A549 treated with Mapracorat at 1 μM for 4 hours (cell line): ENCODE data around the gene DENND4C. TPM values are rescaled to one million over a fixed set of nuclear protein-coding genes. Genes with fewer than 3 reads are reported as not detected.

ENCODE experiments used
- total RNA-seq: library from RNA; stranded (reverse); fragments of 200-300 nt; extraction: Qiagen RNA extraction; gene quantifications from 5 replicates; pipeline ENCODE4 v1.2.3, GENCODE V29; 2022

DENND4C gene
- total RNA-seq, result 13.3 to 17.3 TPM (median 16.5 TPM) in 5 replicates

DNA sequence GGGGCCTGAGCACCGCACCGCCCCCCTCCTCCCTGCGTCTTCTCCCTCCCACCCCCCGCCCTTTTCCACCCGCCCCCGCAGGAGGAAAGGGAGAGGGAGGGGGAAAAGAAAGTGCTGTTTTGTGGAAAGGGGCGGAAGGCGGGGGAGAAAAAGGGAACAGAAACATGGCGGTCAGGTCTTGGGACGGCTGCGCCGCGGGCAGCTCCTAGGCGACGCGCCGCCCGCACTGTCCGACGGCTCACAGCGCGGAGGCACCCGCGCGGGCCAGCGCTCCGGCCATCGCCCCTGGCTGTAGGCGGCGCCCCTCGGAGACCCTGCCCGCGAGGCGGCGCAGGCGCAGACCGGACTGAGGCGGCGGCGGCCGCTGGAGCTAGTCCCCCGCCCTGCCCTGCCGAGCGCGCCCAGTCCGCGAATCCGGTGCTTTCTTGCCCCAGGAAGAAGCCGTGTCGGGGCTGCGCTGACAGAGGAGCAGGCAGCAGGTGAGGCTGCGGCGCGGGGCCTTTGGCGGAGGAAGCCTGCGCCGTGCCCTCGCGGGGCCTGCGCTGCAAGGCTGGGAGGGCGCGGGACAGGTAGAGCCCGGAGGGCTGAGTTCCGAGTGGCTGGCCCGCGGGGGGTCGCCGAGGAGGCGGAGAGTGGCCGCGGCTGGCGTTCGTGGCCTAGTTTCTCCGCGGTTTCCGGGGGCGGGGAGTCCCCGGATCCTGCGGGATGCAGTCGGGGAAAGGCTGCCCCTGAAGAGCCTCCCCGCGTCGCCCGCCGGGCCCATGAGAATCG lies at the start of gene DENND4C:
TSS of gene DENND4C (plus strand) at position 339 of the 771 bp plus-strand sequence. CDS start 45,482 bp downstream, outside the sequence.

DNA sequence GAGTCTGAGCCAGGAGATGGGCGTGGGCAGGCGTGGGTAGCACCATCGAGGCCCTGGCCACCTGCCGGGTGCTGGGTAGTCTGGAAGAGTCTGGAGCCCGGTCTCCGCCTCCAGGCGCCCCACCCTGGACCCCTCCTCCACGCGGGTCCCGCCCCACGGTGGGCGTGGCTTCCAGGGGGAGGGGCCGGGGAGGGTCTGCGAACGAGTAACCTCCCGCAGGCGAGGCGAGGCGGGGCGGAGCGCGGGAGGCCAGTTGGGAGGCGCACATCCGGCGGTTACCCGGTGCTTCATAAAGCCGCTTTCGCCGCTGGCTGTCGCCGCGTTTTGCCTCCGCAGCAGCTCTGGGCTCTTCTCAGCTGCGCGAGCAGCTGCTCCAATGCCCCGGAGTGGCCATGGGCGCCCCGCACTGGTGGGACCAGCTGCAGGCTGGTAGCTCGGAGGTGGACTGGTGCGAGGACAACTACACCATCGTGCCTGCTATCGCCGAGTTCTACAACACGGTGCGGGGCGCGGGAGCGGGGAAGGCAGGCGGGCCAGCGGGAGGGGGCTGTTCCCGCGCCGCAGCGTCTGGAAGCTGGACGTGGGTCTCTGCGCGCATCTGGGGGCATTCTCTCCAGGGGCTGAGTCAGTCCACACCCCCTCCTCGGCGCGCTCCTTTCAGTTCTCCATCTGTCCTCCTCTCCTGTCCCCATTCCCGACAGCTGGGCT lies 178.4 kb downstream of the DENND4C start, which contains the start of gene ACER2:
TSS of gene ACER2 (plus strand) at position 317 of the 708 bp plus-strand sequence. CDS start at position 393, 76 bp downstream.

Other genes starting within 250 kb of the DENND4C start
- gene SAXO1, start 197.5 kb upstream of the DENND4C start, total RNA-seq, result not detected in 5 replicates
- gene RRAGA, start 181.3 kb upstream of the DENND4C start, total RNA-seq, result 108 to 133 TPM (median 128 TPM) in 5 replicates
- gene HAUS6, start 127.8 kb upstream of the DENND4C start, total RNA-seq, result 19.7 to 27.0 TPM (median 25.7 TPM) in 5 replicates
- gene PLIN2, start 103.2 kb upstream of the DENND4C start, total RNA-seq, result 58.8 to 74.4 TPM (median 62.5 TPM) in 5 replicates
- gene RPS6, start 149.5 kb downstream of the DENND4C start, total RNA-seq, result 2,241 to 2,930 TPM (median 2,822 TPM) in 5 replicates
- gene ACER2, start 178.3 kb downstream of the DENND4C start, total RNA-seq, result 2.0 to 3.1 TPM (median 2.9 TPM) in 5 replicates